HG03097 (cell line): Measurements from ENCODE around the gene PTMA.

Source experiments
- ATAC-seq: cut with Tn5 transposase; IDR thresholded peaks from one replicate; pipeline ENCODE4 v1.9.1; 2021; ENCODE audit not compliant: unreplicated experiment, low FRiP score

Gene PTMA

GRCh38 chr2:231674587-231675338, 33.6 kb upstream of the PTMA start:
- no peak for ATAC-seq

- ATAC-seq: no peak
Observed at GRCh38 chr2:231676243-231676642, 32.1 kb upstream of the PTMA start.

GRCh38 chr2:231677632-231678104, 30.7 kb upstream of the PTMA start:
- peak; percentile 28 for ATAC-seq

- ATAC-seq: no peak
Observed at GRCh38 chr2:231679908-231680284, 28.4 kb upstream of the PTMA start.

GRCh38 chr2:231680285-231680991, 27.9 kb upstream of the PTMA start:
- ATAC-seq: no peak

- ATAC-seq: no peak
Observed at GRCh38 chr2:231680992-231681852, 27.1 kb upstream of the PTMA start.

GRCh38 chr2:231682603-231683291, 25.6 kb upstream of the PTMA start:
- no peak for ATAC-seq

GRCh38 chr2:231683292-231684235, 24.8 kb upstream of the PTMA start:
- no peak for ATAC-seq

GRCh38 chr2:231684314-231685223, 23.8 kb upstream of the PTMA start:
- no peak for ATAC-seq

- ATAC-seq: no peak
Observed at GRCh38 chr2:231685349-231686191, 22.8 kb upstream of the PTMA start.

GRCh38 chr2:231686192-231687100, 21.9 kb upstream of the PTMA start:
- no peak for ATAC-seq

- peak; percentile 53 for ATAC-seq
Observed at GRCh38 chr2:231687133-231687852, 21.0 kb upstream of the PTMA start.

GRCh38 chr2:231687961-231688360, 20.4 kb upstream of the PTMA start:
- no peak for ATAC-seq

GRCh38 chr2:231688719-231689118, 19.6 kb upstream of the PTMA start:
- no peak for ATAC-seq

GRCh38 chr2:231689124-231689893, 19.0 kb upstream of the PTMA start:
- no peak for ATAC-seq
